ENCODE data around the gene PREB. TPM values are rescaled to one million over a fixed set of nuclear protein-coding genes. Genes with fewer than 3 reads are reported as not detected.

Gene PREB
- total and polyA plus RNA-seq, 2 of the 13 experiments (the other 11 are each of a cell fraction or from before 2014, with no cell fraction given) = 112 to 192 TPM

DNA sequence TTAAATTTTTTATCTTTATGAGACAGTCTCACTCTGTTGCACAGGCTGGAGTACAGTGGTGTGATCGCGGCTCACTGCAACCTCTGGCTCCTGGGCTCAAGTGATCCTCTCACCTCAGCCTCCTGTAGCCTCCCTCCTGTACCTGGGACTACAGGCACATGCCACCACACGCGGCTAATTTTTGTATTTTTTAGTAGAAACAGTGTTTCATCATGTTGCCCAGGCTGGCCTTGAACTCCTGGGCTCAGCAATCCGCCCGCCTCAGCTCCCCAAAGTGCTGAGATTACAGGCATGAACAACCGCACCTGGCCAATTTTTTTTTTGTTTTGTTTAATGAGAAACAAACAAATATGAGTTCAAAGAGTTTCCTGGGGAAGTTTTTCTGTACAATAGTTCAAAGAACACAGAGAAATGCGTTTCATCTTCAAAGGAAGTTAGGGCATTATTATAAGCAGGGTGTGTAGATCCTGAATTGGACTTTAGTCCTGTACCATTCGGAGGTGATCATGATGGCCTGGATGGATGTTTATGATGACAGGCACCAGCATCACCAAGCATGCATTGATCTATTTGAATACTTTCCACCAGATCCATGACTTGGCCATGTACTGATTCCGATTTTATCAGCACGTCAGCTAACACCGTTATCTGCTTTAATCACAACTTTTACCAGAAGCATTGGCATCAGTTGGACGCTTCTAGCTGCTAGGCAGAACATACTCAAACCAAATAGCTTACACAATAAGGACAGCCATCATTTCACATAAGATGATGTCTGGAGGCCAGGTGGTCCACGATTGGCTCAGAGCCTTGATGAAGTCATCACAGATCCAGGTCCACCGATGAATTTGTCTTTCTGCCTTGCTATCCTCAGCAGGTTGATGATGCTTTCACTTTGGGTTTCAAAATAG is 43.3 kb upstream of the PREB start (continued):
- TF ChIP-seq, protein P1, sequence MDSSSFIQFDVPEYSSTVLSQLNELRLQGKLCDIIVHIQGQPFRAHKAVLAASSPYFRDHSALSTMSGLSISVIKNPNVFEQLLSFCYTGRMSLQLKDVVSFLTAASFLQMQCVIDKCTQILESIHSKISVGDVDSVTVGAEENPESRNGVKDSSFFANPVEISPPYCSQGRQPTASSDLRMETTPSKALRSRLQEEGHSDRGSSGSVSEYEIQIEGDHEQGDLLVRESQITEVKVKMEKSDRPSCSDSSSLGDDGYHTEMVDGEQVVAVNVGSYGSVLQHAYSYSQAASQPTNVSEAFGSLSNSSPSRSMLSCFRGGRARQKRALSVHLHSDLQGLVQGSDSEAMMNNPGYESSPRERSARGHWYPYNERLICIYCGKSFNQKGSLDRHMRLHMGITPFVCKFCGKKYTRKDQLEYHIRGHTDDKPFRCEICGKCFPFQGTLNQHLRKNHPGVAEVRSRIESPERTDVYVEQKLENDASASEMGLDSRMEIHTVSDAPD (CRISPR knock-in tag; IDR thresholded peaks at IDR 0.05) = peak; percentile 96
- TF ChIP-seq SOX5 (CRISPR knock-in tag; IDR thresholded peaks at IDR 0.05; ENCODE audit: borderline replicate concordance) (peak; percentile 99), ZBTB46 (CRISPR knock-in tag; IDR thresholded peaks at IDR 0.05; ENCODE audit: borderline replicate concordance) (0 out of 2 replicates have a peak, but pooled peaks have one; percentile 50), ZBTB14 (CRISPR knock-in tag; IDR thresholded peaks at IDR 0.05) (no peak), HMG20B (CRISPR knock-in tag; conservative IDR thresholded peaks at IDR 0.05) (peak; percentile 85; the same call in 1 of the 2 replicates), ZNF367 (CRISPR knock-in tag; IDR thresholded peaks at IDR 0.05; ENCODE audit: borderline replicate concordance) (no peak), AGO2 (optimal IDR thresholded peaks at IDR 0.05; ENCODE audit: low read depth, low read length) (no peak), MNT (IDR thresholded peaks at IDR 0.05) (no peak; the same call in none of the 2 replicates), ZNF709 (CRISPR knock-in tag; IDR thresholded peaks at IDR 0.05) (no peak; the same call in 1 of the 2 replicates), RFXAP (CRISPR knock-in tag; IDR thresholded peaks at IDR 0.05; ENCODE audit: borderline replicate concordance) (no peak; the same call in 1 of the 2 replicates), ZNF275 (CRISPR knock-in tag; IDR thresholded peaks at IDR 0.05; ENCODE audit: borderline replicate concordance) (0 out of 2 replicates have a peak, but pooled peaks have one; percentile 40)
- TF ChIP-seq, protein P2, sequence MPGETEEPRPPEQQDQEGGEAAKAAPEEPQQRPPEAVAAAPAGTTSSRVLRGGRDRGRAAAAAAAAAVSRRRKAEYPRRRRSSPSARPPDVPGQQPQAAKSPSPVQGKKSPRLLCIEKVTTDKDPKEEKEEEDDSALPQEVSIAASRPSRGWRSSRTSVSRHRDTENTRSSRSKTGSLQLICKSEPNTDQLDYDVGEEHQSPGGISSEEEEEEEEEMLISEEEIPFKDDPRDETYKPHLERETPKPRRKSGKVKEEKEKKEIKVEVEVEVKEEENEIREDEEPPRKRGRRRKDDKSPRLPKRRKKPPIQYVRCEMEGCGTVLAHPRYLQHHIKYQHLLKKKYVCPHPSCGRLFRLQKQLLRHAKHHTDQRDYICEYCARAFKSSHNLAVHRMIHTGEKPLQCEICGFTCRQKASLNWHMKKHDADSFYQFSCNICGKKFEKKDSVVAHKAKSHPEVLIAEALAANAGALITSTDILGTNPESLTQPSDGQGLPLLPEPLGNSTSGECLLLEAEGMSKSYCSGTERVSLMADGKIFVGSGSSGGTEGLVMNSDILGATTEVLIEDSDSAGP (CRISPR knock-in tag; IDR thresholded peaks at IDR 0.05; ENCODE audit: borderline replicate concordance) = peak; percentile 75
- TF ChIP-seq, protein P3, sequence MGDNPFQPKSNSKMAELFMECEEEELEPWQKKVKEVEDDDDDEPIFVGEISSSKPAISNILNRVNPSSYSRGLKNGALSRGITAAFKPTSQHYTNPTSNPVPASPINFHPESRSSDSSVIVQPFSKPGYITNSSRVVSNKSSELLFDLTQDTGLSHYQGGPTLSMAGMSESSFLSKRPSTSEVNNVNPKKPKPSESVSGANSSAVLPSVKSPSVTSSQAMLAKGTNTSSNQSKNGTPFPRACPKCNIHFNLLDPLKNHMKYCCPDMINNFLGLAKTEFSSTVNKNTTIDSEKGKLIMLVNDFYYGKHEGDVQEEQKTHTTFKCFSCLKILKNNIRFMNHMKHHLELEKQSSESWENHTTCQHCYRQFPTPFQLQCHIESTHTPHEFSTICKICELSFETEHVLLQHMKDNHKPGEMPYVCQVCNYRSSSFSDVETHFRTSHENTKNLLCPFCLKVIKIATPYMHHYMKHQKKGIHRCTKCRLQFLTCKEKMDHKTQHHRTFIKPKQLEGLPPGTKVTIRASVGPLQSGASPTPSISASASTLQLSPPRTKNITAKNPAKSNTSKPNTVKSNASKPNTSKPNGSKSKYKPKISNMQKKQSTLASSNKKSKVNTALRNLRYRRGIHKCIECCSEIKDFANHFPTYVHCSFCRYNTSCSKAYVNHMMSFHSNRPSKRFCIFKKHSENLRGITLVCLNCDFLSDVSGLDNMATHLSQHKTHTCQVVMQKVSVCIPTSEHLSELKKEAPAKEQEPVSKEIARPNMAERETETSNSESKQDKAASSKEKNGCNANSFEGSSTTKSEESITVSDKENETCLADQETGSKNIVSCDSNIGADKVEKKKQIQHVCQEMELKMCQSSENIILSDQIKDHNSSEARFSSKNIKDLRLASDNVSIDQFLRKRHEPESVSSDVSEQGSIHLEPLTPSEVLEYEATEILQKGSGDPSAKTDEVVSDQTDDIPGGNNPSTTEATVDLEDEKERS (CRISPR knock-in tag; IDR thresholded peaks at IDR 0.05) = peak; percentile 93; the same call in 1 of the 2 replicates

Data from HepG2 (cell line).